GM18526 (cell line): ENCODE measurements around the gene KIF2A.
A peak's percentile ranks its signal among the peaks of the same experiment; 100 is the strongest.

ENCODE experiments used
- POLR2A ChIP-seq: IDR thresholded peaks from 3 replicates; pipeline ENCODE4 v1.6.1; 2011; ENCODE audit not compliant: insufficient read length; ENCODE audit errors: extremely low read depth

KIF2A gene

GRCh38 chr5:62385816-62386400 lies 79.9 kb downstream of the KIF2A start:
- TF ChIP-seq POLR2A, result no peak

GRCh38 chr5:62386824-62387223 lies 80.8 kb downstream of the KIF2A start:
- no peak for TF ChIP-seq POLR2A

GRCh38 chr5:62395210-62395950 lies 89.4 kb downstream of the KIF2A start:
- no peak for TF ChIP-seq POLR2A

- TF ChIP-seq POLR2A, result peak; percentile 92
These were observed 97.6 kb downstream of the KIF2A start, which contains the start of gene DIMT1 for GRCh38 chr5:62403411-62404250. TSS of gene DIMT1 (minus strand) at chr5:62403905. CDS start at chr5:62403772, 133 bp downstream.

- TF ChIP-seq POLR2A, result peak; percentile 81
These were observed 106.7 kb downstream of the KIF2A start, which contains the start of gene IPO11 for GRCh38 chr5:62412549-62413329. TSS of gene IPO11 (plus strand) at chr5:62412763. CDS start at chr5:62437280, 24,517 bp downstream.

DNA sequence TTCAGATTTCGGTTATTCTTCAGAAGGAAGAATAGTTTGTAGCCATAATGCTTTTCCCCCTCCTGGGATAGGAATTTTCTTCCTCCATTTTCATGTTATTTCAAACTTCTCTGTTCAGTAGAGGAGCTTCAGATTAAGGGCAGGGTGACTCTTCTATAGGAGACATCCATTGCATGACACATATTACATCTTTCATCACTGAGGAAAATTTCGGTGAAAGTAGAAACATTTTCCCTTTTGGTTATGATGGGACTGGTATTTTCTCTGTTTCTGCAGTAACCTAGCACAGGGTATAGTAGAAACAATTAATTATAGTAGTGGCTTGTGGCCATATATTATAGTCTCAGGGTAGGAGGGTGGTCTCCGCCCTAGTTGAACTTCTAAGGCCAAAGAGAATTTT lies 107.7 kb downstream of the KIF2A start:
- TF ChIP-seq POLR2A, result no peak

DNA sequence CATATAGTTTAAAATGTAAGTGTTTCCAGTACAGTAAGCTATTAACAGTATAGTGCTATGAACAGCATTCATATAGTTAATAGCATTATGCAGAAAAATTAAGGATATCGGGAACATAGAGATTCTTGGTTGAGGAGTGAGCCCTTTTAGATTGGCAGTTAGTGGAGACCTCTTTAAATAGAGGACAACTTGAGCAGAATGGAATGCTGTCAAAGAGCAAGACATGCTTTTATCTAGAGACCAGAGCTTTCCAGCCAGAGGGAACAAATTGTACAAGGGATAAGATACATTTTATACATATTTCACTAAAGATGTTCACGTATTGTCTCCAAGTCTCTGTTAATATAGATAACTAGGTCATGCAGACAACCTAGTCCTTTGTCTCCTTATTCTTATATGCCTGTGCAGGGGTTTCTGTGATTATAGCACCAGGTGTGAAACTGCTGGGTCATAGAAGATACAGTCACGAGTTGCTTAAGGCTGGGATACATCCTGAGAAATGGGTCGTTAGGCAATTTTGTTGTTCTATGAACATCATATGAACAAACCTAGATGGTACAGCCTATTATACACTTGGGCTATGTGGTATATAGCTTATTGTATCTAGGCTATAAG lies 112.6 kb downstream of the KIF2A start:
- TF ChIP-seq POLR2A, result no peak

- TF ChIP-seq POLR2A, result no peak
These were observed 113.6 kb downstream of the KIF2A start for GRCh38 chr5:62419609-62420008.

- no peak for TF ChIP-seq POLR2A
These were observed 115.4 kb downstream of the KIF2A start for GRCh38 chr5:62421414-62421813.

- TF ChIP-seq POLR2A, result no peak
These were observed 118.8 kb downstream of the KIF2A start for GRCh38 chr5:62424763-62425162.

- TF ChIP-seq POLR2A, result no peak
These were observed 126.0 kb downstream of the KIF2A start for GRCh38 chr5:62431735-62432620.

GRCh38 chr5:62432621-62433064 lies 126.6 kb downstream of the KIF2A start:
- no peak for TF ChIP-seq POLR2A
